ENCODE measurements around the gene MLC1.

Gene MLC1

DNA sequence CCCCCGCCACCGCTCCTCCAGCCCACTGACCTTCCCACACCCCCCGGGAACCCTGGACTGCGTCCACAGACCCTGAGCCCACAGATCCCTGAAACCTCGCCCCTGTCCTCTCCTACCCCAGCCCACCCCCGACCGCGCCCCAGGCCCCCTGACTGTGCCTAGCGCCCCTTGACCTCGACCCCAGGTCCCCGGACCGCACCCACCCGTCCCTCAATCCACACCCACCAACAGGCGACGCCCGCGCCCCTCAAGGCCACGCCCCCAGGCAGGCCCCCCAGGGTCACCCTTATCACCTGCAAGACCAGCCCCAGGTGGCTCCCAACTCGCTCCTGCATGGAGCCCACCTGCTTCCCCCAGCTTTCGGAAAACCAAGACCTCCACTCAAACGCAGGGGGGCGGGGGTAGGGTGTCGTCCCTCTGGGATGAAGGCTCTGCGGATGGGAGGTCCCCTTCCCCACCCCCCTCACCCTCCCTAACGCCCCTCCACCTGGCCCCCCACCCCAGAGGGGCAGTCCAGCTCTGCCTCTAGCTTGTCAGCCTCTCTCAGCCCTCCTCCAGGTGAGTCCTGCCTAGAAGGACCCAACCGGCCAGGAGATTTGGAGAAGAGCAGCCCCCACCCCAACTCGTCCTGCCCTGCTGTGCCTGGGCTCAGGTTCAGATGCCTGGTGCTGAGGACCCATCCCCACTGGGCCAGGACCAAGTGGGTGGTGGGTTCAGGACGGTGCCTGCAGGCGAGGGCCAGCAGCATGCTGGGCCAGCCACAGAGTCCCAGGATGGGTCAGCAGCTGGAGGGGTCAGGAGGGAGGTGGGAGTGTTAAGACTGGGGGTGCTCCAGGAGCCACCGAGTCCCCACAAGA, 69.5 kb downstream of the MLC1 start:
- no peak for DNase-seq

DNA sequence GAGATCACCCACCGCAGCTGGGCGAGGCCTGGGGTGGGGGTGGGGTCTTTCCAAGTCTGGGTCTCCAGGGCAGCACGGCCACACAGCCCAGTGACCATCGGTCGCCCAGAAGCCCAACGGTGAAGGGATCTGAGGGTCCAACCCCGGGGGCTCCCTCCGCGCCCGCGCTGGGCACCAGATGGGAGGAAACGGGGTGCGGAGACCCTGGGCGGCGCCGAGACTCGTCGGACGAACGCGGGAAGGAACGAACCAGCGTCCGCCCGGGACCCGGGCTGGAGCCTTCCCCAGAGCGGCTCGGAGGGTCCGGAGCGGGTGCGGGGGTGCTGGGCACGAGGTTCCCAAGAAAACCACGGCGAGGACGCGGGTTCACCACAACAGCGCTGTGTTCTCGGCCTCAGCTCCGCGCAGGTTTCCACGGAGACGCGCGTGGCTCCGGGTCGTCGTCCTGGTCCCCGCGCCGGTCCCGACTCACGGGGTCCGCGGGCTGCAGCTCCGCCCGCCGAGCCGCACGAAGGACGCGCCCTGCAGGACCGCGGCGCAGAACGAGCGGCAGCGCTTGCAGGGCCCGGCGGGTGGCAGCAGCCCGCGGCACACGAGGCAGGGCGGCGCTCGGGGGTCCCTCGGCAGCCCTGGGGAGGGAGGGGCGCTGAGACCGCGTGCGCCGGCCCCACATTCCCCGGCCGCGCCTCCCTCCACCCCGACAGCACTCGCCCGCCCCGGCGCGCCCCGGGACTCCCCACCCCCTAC, 70.4 kb downstream of the MLC1 start:
- DNase-seq, result no peak

DNA sequence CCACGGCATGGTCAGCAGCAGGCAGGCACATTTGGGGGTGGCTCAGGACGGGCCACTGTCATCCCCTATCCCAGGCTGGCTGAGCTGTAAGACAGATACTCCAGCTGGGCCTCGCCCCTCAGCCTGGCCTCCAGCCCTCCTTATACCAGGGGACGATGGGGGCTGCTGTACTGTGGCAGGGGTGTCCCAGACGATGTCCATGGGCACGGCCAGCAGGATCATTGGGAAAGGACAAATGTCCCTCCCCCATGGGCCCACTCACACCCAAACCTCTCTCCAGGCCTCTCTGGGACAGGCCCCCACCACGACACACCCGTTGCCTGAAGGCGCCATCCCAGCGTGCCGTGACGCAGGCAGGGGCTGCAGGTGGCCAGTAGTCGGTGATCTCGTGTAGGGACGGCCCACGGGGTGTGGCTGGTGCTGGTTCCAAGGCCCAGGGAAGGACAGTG, 71.1 kb downstream of the MLC1 start:
- DNase-seq, result no peak

DNA sequence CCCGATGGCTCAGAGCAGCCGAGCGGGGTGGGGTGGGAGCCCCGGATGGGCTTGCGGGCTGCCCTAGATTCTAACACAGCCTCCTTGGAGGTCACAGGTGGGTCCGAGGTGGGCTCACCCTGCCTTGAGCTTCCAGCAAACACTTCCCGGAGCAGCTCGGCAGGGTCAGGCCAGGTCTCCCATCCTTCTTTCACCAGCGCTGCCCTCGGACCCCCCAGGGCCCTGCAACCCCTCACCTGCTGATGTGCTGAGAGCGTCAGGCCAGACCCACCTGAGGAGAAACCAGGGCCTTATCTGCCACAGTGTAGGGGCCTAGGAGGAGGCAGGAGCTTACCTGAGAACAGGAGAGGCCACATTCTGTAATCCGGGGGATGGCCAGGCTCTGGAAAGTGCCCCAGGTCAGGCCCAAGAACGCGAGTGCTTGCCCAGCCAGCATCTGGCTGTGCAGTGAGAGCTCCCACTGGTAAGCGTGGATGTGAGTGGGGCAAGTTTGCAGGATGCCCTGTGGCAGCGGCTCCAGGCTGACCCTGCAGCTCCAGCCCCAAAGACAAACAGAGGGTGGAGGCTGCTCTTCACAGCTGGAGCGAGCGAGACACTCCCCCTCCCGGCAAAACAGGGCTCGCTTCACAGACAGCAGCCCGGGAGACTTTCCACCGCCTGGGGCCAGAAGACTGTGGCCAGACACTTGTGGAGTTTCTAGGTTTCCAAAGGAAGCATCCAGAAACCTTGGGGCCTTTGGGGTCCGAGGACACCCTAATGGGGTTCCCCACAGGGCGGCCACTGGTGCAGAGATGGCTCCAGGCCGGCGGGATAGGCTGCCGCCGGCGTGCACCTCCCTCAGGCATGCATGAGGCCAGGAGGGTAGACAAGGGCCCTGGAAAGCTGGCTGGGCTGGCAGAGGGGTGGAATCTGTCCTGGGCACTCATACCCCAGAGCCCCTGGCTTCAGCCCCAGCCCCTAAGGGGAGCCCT, 72.7 kb downstream of the MLC1 start, which contains the start of gene IL17REL:
Gene IL17REL (minus strand): TSS at position 555 of the 971 bp plus-strand sequence. CDS start 119 bp downstream, at position 436.
- no peak for DNase-seq

- no peak for DNase-seq
Measured at GRCh38 chr22:50011447-50012210, 73.6 kb downstream of the MLC1 start.

- DNase-seq, result no peak
Measured at GRCh38 chr22:50010676-50011446, 74.4 kb downstream of the MLC1 start.

- no peak for DNase-seq
Measured at GRCh38 chr22:50009765-50010675, 75.2 kb downstream of the MLC1 start.
